GM21717 (cell line): ENCODE data around the gene FAF2.

Source experiments
- ATAC-seq: cut with Tn5 transposase; IDR thresholded peaks from one replicate; pipeline ENCODE4 v1.9.1; 2021; ENCODE audit warnings: mild to moderate bottlenecking, moderate library complexity; ENCODE audit not compliant: unreplicated experiment

The FAF2 gene

GRCh38 chr5:176500511-176500910 lies 52.3 kb downstream of the FAF2 start:
- no peak for ATAC-seq

GRCh38 chr5:176501333-176501732 lies 53.1 kb downstream of the FAF2 start:
- no peak for ATAC-seq

- ATAC-seq, result no peak
Measured at GRCh38 chr5:176503496-176503895, 55.3 kb downstream of the FAF2 start.

- no peak for ATAC-seq
Measured at GRCh38 chr5:176507911-176508310, 59.7 kb downstream of the FAF2 start.

- ATAC-seq, result no peak
Measured at GRCh38 chr5:176508603-176509002, 60.4 kb downstream of the FAF2 start.

GRCh38 chr5:176513788-176514187 lies 65.6 kb downstream of the FAF2 start:
- no peak for ATAC-seq

- no peak for ATAC-seq
Measured at GRCh38 chr5:176514244-176514950, 66.2 kb downstream of the FAF2 start.

- no peak for ATAC-seq
Measured at GRCh38 chr5:176515396-176515795, 67.2 kb downstream of the FAF2 start.

- ATAC-seq, result no peak
Measured at GRCh38 chr5:176517053-176517661, 69.0 kb downstream of the FAF2 start.

- ATAC-seq, result no peak
Measured at GRCh38 chr5:176519810-176520720, 71.9 kb downstream of the FAF2 start.

- ATAC-seq, result no peak
Measured at GRCh38 chr5:176521286-176521685, 73.1 kb downstream of the FAF2 start.

- no peak for ATAC-seq
Measured at GRCh38 chr5:176521699-176522263, 73.6 kb downstream of the FAF2 start.

GRCh38 chr5:176524138-176524537 lies 76.0 kb downstream of the FAF2 start:
- no peak for ATAC-seq

- ATAC-seq, result no peak
Measured at GRCh38 chr5:176524987-176525386, 76.8 kb downstream of the FAF2 start.

- no peak for ATAC-seq
Measured at GRCh38 chr5:176525677-176526076, 77.5 kb downstream of the FAF2 start.

GRCh38 chr5:176526462-176526861 lies 78.3 kb downstream of the FAF2 start:
- no peak for ATAC-seq

GRCh38 chr5:176527246-176528222 lies 79.3 kb downstream of the FAF2 start:
- no peak for ATAC-seq

GRCh38 chr5:176528301-176528700 lies 80.1 kb downstream of the FAF2 start:
- ATAC-seq, result no peak

- no peak for ATAC-seq
Measured at GRCh38 chr5:176528761-176529115, 80.6 kb downstream of the FAF2 start.

GRCh38 chr5:176529116-176529740 lies 81.0 kb downstream of the FAF2 start:
- no peak for ATAC-seq
